Activated CD8-positive, alpha-beta memory T cell treated with anti-CD3 and anti-CD28 coated beads, Interleukin-2, amount 50 U/mL, for 4 hours (primary cell): ENCODE measurements around the gene OTUD7B.
A peak's percentile ranks its signal among the peaks of the same experiment; 100 is the strongest.
"Not testable (repeated sequence)": the region's sequence is repeated elsewhere in the genome, so short reads cannot be mapped to it uniquely, and the experiment has no call there.

ENCODE experiments used
- DNase-seq: peaks from one replicate; pipeline ENCODE4 v3.0.0-alpha.2; 2020

The OTUD7B gene

GRCh38 chr1:150010393-150011115, at the start of gene OTUD7B:
Gene OTUD7B, minus strand, starts transcription at chr1:150010726. Its CDS starts 33,216 bp downstream, at chr1:149977510.
- peak; percentile 73 for DNase-seq

GRCh38 chr1:150060260-150060659, 49.7 kb upstream of the OTUD7B start:
- no peak for DNase-seq

- DNase-seq = no peak
Measured at GRCh38 chr1:150056407-150056806, 45.9 kb upstream of the OTUD7B start.

DNA sequence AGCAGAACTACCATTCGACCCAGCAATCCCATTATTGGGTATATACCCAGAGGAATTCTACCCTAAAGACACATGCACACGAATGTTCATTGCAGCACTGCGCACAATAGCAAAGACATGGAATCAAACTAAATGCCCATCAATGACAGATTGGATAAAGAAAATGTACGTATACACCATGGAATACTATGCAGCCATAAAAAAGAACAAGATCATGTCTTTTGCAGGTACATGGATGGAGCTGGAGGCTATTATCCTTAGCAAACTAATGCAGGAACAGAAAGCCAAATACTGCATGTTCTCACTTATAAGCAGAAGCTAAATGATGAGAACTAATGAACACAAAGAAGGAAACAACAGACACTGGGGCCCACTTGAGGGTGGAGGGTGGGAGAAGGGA, 45.0 kb upstream of the OTUD7B start:
- not testable (repeated sequence) for DNase-seq

GRCh38 chr1:150053926-150054325, 43.4 kb upstream of the OTUD7B start:
- DNase-seq = no peak

DNA sequence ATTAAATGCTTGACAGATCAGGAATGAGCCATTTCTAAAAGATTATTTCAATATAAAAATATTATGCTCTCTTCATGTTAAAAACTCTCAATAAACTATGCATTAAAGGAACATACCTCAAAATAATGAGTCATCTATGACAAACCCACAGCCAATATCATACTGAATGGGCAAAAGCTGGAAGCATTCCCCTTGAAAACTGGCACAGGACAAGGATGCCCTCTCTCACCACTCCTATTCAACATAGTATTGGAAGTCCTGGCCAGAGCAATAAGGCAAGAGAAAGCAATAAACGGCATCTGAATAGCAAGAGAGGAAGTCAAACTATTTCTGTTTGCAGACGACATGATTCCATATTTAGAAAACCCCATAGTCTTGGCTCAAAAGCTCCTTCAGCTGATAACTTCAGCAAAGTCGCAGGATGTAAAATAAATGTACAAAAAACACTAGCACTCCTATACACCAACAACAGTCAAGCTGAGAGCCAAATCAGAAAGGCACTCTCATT, 41.4 kb upstream of the OTUD7B start:
- not testable (repeated sequence) for DNase-seq

DNA sequence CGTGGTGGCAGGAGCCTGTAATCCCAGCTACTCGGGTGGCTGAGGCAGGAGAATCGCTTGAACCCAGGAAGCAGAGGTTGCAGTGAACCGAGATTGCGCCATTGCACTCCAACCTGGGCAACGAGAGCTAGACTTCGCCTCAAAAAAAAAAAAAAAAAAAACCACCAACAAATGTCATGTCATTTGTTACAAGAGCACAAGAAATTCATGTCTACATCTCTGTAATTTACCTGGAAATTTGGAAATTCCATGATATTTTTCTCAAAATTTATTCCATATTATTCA, 40.5 kb upstream of the OTUD7B start:
- DNase-seq = no peak

GRCh38 chr1:150049926-150050325, 39.4 kb upstream of the OTUD7B start:
- no peak for DNase-seq

- DNase-seq = no peak
Measured at GRCh38 chr1:150034336-150034735, 23.8 kb upstream of the OTUD7B start.

- DNase-seq = no peak
Measured at GRCh38 chr1:150028322-150028721, 17.8 kb upstream of the OTUD7B start.

DNA sequence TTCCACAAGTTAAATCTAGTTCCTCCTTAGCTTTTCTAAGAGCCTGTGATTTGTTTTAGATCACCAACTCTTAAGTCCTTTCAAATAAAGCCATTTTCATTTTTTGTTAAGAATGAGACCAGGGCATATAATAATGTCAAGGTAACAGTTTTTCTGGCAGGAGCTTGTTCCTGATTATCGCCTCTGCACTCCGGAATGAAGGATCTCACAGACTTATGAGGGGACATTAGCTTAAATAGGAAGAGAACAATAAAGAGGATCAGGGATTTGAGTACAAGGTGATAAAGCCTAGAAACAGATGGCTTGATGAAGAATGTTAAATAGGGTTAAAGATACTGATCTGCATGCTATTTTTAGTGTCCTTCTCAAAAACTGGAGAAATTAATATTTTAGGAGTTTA, 13.6 kb upstream of the OTUD7B start:
- no peak for DNase-seq

DNA sequence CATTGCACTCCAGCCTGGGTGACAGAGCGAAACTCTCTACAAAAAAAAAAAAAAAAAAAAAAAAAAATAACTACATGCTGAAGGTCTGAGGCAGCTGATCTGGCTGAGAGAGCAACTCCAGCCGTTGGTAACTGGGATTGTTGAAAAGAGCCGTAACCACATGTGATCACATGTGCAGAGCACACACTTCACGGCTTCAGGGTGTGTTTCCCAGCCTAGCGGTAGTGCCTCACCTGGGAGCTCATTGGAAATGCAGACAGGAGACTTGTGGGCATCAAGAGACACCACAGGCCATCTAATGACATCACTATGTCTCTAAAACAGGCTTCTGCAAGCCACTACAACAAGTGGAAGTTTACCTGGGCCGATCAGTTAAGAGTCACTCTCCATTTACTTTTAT, 11.8 kb upstream of the OTUD7B start:
- no peak for DNase-seq

GRCh38 chr1:150021191-150021694, 10.7 kb upstream of the OTUD7B start:
- DNase-seq = no peak

- DNase-seq = no peak
Measured at GRCh38 chr1:150020711-150021110, 10.2 kb upstream of the OTUD7B start.

DNA sequence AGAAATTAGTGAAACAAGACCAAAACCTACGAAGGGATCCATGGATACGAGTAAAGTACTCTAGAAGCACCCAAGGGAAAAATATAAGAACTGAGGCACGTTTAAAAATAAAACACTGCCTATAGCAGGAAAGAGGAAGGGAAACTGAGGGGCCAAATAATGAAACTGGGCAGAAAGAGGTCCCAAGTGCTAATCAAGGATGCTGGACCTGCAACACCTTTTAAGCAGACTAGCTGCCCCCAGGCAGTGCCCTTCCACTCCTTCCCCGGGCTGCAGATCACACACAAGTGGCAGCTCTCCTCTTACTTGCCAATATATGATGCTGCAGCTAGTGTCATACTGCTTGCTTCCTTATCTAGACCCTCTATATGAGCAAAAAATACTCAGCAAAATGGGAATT, 7.6 kb upstream of the OTUD7B start:
- DNase-seq = no peak

- DNase-seq = no peak
Measured at GRCh38 chr1:150017206-150017750, 6.8 kb upstream of the OTUD7B start.

DNA sequence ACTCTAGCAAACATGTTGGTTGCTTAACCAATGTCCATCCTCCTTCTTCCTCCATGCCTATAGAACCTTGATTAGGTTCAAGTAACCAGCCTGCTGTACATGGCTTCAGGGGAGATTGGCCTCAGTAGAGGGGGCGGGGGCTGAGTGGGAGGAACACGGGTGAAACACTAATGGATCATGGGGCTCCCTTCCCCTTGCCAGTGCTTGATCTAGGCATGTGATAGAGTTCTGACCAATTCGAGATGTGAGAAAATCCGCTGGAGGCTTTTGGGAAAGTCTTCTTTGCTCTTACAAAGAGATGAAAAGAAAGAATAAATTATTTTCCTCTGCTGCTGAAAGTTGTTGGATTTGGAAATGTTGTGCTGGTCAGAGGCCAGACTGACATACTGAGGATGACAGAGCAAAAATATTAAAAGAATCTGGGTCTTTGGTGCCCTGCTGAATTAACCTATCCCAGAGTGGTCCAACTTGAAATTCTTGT, 5.2 kb upstream of the OTUD7B start:
- no peak for DNase-seq

- DNase-seq = no peak
Measured at GRCh38 chr1:150012611-150013010, 2.1 kb upstream of the OTUD7B start.

DNA sequence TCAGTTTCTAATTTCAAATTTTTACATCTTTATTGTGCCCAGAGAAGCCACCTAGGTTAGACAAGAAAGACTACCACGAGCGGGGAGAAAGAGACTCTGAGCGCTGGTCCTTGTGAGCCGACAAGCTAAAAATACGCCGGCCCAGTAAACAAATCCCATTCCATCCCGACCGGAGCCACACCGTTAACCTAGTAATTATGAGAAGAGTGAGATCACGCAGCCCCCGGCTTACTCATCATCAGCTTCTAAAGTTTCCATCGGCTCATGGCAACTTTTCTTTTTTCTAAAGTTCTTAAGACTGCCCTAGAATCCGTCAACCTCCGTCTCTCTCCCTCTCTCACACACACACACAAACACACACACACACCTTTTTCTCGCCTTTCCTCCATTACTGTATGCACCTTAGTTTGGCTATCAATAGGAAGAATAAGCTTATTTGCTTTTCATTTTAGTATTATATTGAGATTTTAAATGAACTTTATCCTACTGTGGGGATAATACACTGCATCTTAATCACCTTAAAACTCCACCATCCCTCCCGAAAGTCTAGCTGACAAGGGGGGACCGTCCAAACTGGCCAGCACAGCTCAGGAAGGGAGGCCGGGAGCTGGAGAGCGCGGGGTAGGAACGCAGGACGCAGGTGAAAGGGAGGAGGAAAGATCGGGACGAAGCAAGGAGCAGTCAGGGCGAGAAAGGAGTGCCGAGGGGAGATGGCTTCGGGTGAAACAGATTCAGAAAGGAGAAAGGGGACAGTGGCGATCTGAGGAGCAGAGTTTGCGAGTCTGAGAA, 728 bp downstream of the OTUD7B start:
- peak; percentile 58 for DNase-seq

DNA sequence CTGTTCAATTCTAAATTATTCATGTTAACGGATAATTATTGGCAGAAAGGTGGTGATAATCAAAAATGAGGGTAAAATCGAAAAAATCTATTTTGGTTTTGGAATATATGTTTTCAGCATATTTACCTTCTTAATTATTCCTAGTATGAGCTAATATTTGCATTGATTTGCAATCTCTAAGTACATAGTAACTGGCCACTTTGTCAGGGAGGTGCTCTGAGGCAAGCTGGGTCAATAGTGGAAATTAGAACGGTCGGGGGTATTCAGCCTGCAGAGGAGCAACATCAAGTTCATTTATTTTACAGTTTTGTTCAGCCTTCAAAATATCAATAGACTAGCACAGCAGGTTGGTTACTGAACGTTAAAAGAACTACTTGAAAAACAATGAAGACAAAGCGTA, 1.8 kb downstream of the OTUD7B start:
- no peak for DNase-seq

- no peak for DNase-seq
Measured at GRCh38 chr1:150006881-150007421, 3.6 kb downstream of the OTUD7B start.

DNA sequence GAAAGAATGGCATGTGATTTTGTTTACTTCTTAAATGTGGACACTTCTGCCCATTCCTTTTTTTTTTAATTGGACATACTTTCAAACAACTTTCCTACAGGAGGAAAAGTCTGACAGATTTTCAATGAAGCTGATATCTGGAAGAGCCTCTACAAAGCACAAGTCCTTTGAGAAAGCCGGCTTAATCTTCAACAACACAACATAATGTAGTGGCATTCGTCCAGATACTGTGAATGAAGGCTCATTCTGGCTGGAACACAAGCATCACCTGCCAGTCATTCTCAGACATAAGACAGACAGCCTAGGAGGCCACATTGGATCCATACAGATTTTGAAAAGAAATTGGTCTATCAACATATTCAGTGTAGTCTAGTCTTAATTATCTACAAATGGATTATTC, 4.9 kb downstream of the OTUD7B start:
- DNase-seq = no peak

DNA sequence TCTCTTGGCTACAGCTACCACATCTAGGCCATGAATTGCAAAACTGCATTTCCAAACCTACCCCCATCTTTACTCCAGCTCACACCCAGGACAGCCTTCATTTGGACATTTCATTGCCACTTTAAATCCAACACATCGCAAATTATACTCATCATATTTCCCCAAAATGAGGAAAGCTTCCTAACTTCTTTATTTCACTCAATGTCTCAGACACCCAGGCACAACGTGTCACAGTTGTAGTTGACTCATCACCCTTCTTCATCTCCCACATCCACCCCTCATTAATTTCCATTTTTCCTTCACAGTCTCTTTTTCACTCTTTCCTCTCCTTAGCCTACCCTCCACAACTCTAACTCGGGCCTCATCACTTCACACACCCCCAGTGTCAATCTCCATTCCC, 6.7 kb downstream of the OTUD7B start:
- DNase-seq = no peak

DNA sequence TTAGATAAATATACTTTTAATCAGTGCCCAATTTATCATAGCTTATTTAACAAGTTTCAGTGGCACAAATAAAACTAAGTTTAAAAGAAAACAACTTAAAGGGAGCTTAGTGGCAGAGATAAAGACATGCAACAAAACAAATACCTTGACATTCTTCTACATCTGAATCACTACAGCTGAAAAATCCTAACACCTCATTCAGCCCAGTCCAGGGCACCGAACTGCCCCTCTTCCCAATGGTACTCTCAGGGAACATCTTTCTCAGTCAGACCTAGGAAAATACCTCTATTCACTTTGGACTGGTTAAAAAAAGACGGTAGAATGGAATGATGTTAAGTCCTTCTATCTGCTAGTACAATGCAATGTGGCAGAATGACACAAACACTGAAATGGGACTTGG, 8.3 kb downstream of the OTUD7B start:
- no peak for DNase-seq
